Liver (tissue), 3 donors: Measurements from ENCODE around the gene HIC2.
"Not testable (repeated sequence)": the region's sequence is repeated elsewhere in the genome, so short reads cannot be mapped to it uniquely, and the experiment has no call there.

Experiments used
- ATF3 ChIP-seq: IDR thresholded peaks from 2 replicates; pipeline ENCODE4 v1.6.1; 2016; ENCODE audit warnings: antibody characterized with exemption
- CTCF ChIP-seq: fragments of 150-350 bp; IDR thresholded peaks from 2 replicates; pipeline ENCODE4 v1.5.1; 2017; ENCODE audit warnings: improper control_type of control experiment, low read depth, low read length; ENCODE audit not compliant: missing input control
- EGR1 ChIP-seq, 2 donors: IDR thresholded peaks; 2 replicates each; pipeline ENCODE4 v1.6.1; 2016 to 2018; ENCODE audit warnings: antibody characterized with exemption in 2 of 2, low read depth in 2 of 2
- GABPA ChIP-seq, 2 donors: IDR thresholded peaks in 1 of 2; conservative IDR thresholded peaks in 1 of 2; 2 replicates each; pipeline ENCODE4 v1.6.1; 2016; ENCODE audit warnings: antibody characterized with exemption in 2 of 2, mild to moderate bottlenecking in 1 of 2, moderate library complexity in 1 of 2
- HNF4A ChIP-seq, 2 donors: conservative IDR thresholded peaks; 2 replicates each; pipeline ENCODE4 v1.6.1; 2016; ENCODE audit warnings: antibody characterized with exemption in 2 of 2, mild to moderate bottlenecking in 2 of 2
- MAX ChIP-seq: IDR thresholded peaks from 2 replicates; pipeline ENCODE4 v1.6.1; 2016; ENCODE audit warnings: antibody characterized with exemption
- RAD21 ChIP-seq, 2 donors: IDR thresholded peaks; 2 replicates each; pipeline ENCODE4 v1.6.1; 2016; ENCODE audit warnings: antibody characterized with exemption in 2 of 2, mild to moderate bottlenecking in 2 of 2
- YY1 ChIP-seq: IDR thresholded peaks from 2 replicates; pipeline ENCODE4 v1.6.1; 2016; ENCODE audit warnings: antibody characterized with exemption, mild to moderate bottlenecking
- donor health status: healthy.
- donor health status: healthy.

- not testable (repeated sequence) for TF ChIP-seq GABPA (IDR thresholded peaks at IDR 0.05 in 1 of 2, conservative IDR thresholded peaks at IDR 0.05 in 1 of 2); RAD21 (IDR thresholded peaks at IDR 0.05); CTCF; ATF3; YY1; EGR1 (IDR thresholded peaks at IDR 0.05; ENCODE audit: low read depth in 2 of 2); MAX; HNF4A (conservative IDR thresholded peaks at IDR 0.05)
Measured at GRCh38 chr22:21375880-21376279, 41.3 kb upstream of the HIC2 start.
